NT2/D1 (cell line): ENCODE results near the gene FJX1.

Experiments
- YY1 ChIP-seq: IDR thresholded peaks from 2 replicates; pipeline ENCODE4 v1.6.1; 2011; ENCODE audit not compliant: insufficient read length, insufficient read depth
- ZNF274 ChIP-seq: IDR thresholded peaks from 2 replicates; pipeline ENCODE4 v1.6.1; 2011; ENCODE audit warnings: mild to moderate bottlenecking, low read depth, low read length

- TF ChIP-seq YY1 (no peak), ZNF274 (no peak)
Measured at GRCh38 chr11:35605706-35606105, 12.6 kb upstream of the FJX1 start.
